A549 treated with dexamethasone at 1 μM for 4 hours (cell line): ENCODE data around the gene TRAF3IP3. TPM values are rescaled to one million over a fixed set of nuclear protein-coding genes. Genes with fewer than 3 reads are reported as not detected.

Experiments used
- total RNA-seq: library from RNA; stranded (reverse); fragments of 200-300 nt; extraction: Qiagen RNA extraction; gene quantifications from 5 replicates; pipeline ENCODE4 v1.2.3, GENCODE V29; 2022

The TRAF3IP3 gene
- not detected in 5 replicates for total RNA-seq

GRCh38 chr1:209755926-209756614 lies at the start of gene TRAF3IP3:
Gene TRAF3IP3, plus strand, starts transcription at chr1:209756053. Its CDS starts 3,987 bp downstream, at chr1:209760040.

GRCh38 chr1:209784265-209785169 lies 28.7 kb downstream of the TRAF3IP3 start, which contains the start of gene C1orf74:
Gene C1orf74, minus strand, starts transcription at chr1:209784559. Its CDS starts 925 bp downstream, at chr1:209783634.

GRCh38 chr1:209805875-209806760 lies 50.3 kb downstream of the TRAF3IP3 start, which contains the start of gene IRF6:
Gene IRF6, minus strand, starts transcription at chr1:209806142. Its CDS starts 4,729 bp downstream, at chr1:209801413.

GRCh38 chr1:209827384-209828262 lies 71.8 kb downstream of the TRAF3IP3 start, which contains the start of gene UTP25:
Gene UTP25, plus strand, starts transcription at chr1:209827972. Its CDS starts 92 bp downstream, at chr1:209828064.

Other genes with a start within 250 kb of the TRAF3IP3 start
- gene CAMK1G, start 172.3 kb upstream of the TRAF3IP3 start, total RNA-seq = 0.14 to 0.43 TPM (median 0.30 TPM) in 5 replicates
- 14.4 to 21.7 TPM (median 19.4 TPM) in 5 replicates for gene LAMB3, start 103.6 kb upstream of the TRAF3IP3 start, total RNA-seq
- gene G0S2, start 80.6 kb upstream of the TRAF3IP3 start, total RNA-seq = 3.2 to 4.1 TPM (median 3.4 TPM) in 5 replicates
- 0.26 to 0.62 TPM (median 0.45 TPM) in 5 replicates for gene HSD11B1, start 51.2 kb upstream of the TRAF3IP3 start, total RNA-seq
- 1.3 to 2.0 TPM (median 1.8 TPM) in 5 replicates for gene C1orf74, start 28.5 kb downstream of the TRAF3IP3 start, total RNA-seq
- gene IRF6, start 50.1 kb downstream of the TRAF3IP3 start, total RNA-seq = 0.13 to 0.29 TPM (median 0.21 TPM) in 5 replicates
- 10.1 to 12.6 TPM (median 11.5 TPM) in 5 replicates for gene UTP25, start 71.9 kb downstream of the TRAF3IP3 start, total RNA-seq
- gene SYT14, start 182.2 kb downstream of the TRAF3IP3 start, total RNA-seq = 0.03 to 0.06 TPM (median 0.06 TPM) in 5 replicates